BJ (cell line): ENCODE measurements around the gene PROSER3. TPM values are rescaled to one million over a fixed set of nuclear protein-coding genes. Genes with fewer than 3 reads are reported as not detected.

Experiments
- CTCF ChIA-PET: fragments of 350-600 bp; formaldehyde crosslinking; extraction: SDS; loops from one replicate; lab custom pipeline; 2021; ENCODE audit warnings: antibody characterized with exemption, inconsistent platforms; lab: Yijun Ruan, JAX
- POLR2A ChIA-PET: fragments of 300-600 bp; sonication (Branson Sonifier 250); formaldehyde crosslinking; extraction: SDS; loops from one replicate; lab custom pipeline; 2021; ENCODE audit warnings: antibody characterized with exemption; lab: Charles Lee
- DNase-seq: peaks from one replicate; pipeline ENCODE4 v3.0.0-alpha.2; 2011; ENCODE audit warnings: low read depth
- H3K27me3 ChIP-seq: 2 replicates; pipeline ENCODE4 v1.6.0; 2011; ENCODE audit warnings: low read length; ENCODE audit not compliant: control insufficient read depth, insufficient read depth
- H3K36me3 ChIP-seq: 2 replicates; pipeline ENCODE4 v1.5.1; 2011; ENCODE audit warnings: low read length; ENCODE audit not compliant: control insufficient read depth, insufficient read depth
- H3K4me3 ChIP-seq: 2 replicates; pipeline ENCODE4 v1.5.1; 2011; ENCODE audit warnings: low read depth, mild to moderate bottlenecking, control low read depth, low read length
- CTCF ChIP-seq: IDR thresholded peaks from 2 replicates; pipeline ENCODE4 v1.5.1; 2011; ENCODE audit warnings: low read depth, mild to moderate bottlenecking, control low read depth, inconsistent platforms, low read length, moderate library complexity; ENCODE audit not compliant: insufficient read depth
- polyA plus RNA-seq: library from polyadenylated mRNA; depleted of rRNA; stranded (reverse); fragments of >200 nt; gene quantifications from 2 replicates; pipeline ENCODE4 v1.2.3, GENCODE V29; 2011

The PROSER3 gene
- polyA plus RNA-seq, 1 experiment = 9.4 TPM

- Histone ChIP-seq H3K27me3 (no peaks in the 10 kb centered on the region; the same call in 1 of the 2 replicates), H3K4me3 (no peak overlapping the region), H3K36me3 (no peaks in the 10 kb centered on the region)
- POLR2A ChIA-PET = no interaction called here
- TF ChIP-seq CTCF = no peak
- DNase-seq = no peak
- CTCF ChIA-PET = interaction anchor here (0.6 to 2.4 kb wide), 4 partner anchors 17 to 361 kb away, joined by 3 to 8 read pairs (median 4); no protein-coding TSS in a partner anchor
These were observed 44.5 kb upstream of the PROSER3 start for GRCh38 chr19:35713506-35713850.

DNA sequence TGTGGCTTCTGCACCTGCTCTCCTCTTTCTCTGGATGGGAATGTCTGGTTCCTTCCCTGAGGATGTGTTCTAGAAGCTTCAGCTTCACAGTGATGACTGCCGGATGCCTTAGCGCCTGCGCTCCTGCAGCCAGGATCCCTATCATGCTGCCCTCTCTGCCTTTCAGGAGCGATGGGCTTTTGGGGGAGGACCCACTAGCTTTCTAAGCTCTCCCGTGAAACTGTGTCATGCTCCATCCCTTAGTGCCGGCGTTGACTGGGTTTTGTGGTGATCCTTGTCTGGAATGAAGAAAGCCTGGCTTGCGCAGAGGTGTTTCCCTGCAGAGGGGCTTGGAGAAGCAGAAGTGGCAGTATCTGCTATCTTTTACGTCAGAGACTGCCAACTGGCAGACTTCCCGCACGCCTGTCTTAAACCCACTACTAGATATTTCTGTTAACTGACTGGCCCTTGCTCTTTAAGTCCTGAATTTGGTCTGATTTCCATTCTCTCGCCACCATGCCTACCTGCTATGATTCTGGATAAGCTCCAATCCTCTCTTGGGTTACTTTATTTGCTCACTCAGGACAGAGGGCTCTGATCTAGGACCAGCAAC lies 44.0 kb upstream of the PROSER3 start:
- CTCF ChIA-PET = interaction anchor here (0.6 to 2.4 kb wide), 3 partner anchors 18 to 233 kb away, joined by 3 to 8 read pairs (median 4); no protein-coding TSS in a partner anchor
- Histone ChIP-seq H3K4me3 (no peak overlapping the region), H3K36me3 (no peaks in the 10 kb centered on the region), H3K27me3 (no peaks in the 10 kb centered on the region; the same call in 1 of the 2 replicates)
- no peak for DNase-seq
- POLR2A ChIA-PET = no interaction called here
- TF ChIP-seq CTCF = no peak

DNA sequence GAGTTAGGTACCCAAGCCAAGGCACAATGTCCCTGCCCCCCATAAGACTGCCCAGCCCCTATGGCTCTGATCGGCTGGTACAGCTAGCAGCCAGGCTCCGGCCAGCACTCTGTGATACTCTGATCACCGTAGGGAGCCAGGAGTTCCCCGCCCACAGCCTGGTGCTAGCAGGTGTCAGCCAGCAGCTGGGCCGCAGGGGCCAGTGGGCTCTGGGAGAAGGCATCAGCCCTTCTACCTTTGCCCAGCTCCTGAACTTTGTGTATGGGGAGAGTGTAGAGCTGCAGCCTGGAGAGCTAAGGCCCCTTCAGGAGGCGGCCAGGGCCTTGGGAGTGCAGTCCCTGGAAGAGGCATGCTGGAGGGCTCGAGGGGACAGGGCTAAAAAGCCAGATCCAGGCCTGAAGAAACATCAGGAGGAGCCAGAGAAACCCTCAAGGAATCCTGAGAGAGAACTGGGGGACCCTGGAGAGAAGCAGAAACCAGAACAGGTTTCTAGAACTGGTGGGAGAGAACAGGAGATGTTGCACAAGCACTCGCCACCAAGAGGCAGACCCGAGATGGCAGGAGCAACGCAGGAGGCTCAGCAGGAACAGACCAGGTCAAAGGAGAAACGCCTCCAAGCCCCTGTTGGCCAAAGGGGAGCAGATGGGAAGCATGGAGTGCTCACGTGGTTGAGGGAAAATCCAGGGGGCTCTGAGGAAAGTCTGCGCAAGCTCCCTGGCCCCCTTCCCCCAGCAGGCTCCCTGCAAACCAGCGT lies 43.2 kb upstream of the PROSER3 start:
- CTCF ChIA-PET = interaction anchor here (1.8 to 2.4 kb wide), 2 partner anchors 18 to 20 kb away, joined by 4 to 8 read pairs; no protein-coding TSS in a partner anchor
- TF ChIP-seq CTCF = no peak
- no peaks in the 10 kb centered on the region; the same call in 1 of the 2 replicates for H3K27me3 ChIP-seq
- no peaks in the 10 kb centered on the region for H3K36me3 ChIP-seq
- POLR2A ChIA-PET = no interaction called here
- no peak for DNase-seq
- no peak overlapping the region for H3K4me3 ChIP-seq

DNA sequence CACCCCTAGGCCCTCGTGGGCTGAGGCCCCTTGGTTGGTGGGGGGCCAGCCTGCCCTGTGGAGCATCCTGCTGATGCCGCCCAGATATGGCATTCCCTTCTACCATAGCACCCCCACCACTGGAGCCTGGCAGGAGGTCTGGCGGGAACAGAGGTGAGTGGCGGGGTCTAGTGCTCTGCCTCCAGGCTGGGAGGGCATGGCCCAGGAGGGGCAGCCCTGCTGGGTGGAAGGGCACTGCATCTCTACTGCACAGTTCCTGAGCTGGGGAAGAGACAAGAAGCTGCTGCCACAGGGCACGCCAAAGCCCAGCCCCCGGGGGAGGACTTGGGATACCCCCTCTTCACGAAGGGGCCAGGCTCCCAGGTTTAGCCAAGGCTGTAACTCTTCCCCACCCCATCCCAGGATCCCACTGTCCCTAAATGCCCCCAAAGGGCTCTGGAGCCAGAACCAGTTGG lies 42.6 kb upstream of the PROSER3 start:
- no peak for TF ChIP-seq CTCF
- Histone ChIP-seq H3K4me3 (no peak overlapping the region), H3K36me3 (peaks cover 1% of the 10 kb centered on the region; the same call in 1 of the 2 replicates), H3K27me3 (no peaks in the 10 kb centered on the region; the same call in 1 of the 2 replicates)
- ChIA-PET CTCF (interaction anchor here (1.0 to 2.4 kb wide), 6 partner anchors 9 to 37 kb away, joined by 3 to 8 read pairs (median 4); no protein-coding TSS in a partner anchor), POLR2A (interaction anchor here (0.9 kb wide), 1 partner anchor 8 kb away, joined by 3 read pairs; no protein-coding TSS in a partner anchor)
- no peak for DNase-seq
